Measurements from ENCODE around the gene RRP8.

- TF ChIP-seq CTCF (IDR thresholded peaks at IDR 0.05) = no peak
- TF ChIP-seq POLR2A (IDR thresholded peaks at IDR 0.05) = no peak
Observed at GRCh38 chr11:6611963-6612212, 8.5 kb upstream of the RRP8 start.
